Activated naive CD4-positive, alpha-beta T cell treated with anti-CD3 and anti-CD28 coated beads, Interleukin-2, amount 50 U/mL, for 16 hours (primary cell): Measurements from ENCODE around the gene KIZ.
"Not testable (repeated sequence)": the region's sequence is repeated elsewhere in the genome, so short reads cannot be mapped to it uniquely, and the experiment has no call there.

Source experiments
- DNase-seq: peaks from one replicate; pipeline ENCODE4 v3.0.0-alpha.2; 2020

The KIZ gene

GRCh38 chr20:21234324-21234723 is 108.4 kb downstream of the KIZ start:
- DNase-seq = no peak

DNA sequence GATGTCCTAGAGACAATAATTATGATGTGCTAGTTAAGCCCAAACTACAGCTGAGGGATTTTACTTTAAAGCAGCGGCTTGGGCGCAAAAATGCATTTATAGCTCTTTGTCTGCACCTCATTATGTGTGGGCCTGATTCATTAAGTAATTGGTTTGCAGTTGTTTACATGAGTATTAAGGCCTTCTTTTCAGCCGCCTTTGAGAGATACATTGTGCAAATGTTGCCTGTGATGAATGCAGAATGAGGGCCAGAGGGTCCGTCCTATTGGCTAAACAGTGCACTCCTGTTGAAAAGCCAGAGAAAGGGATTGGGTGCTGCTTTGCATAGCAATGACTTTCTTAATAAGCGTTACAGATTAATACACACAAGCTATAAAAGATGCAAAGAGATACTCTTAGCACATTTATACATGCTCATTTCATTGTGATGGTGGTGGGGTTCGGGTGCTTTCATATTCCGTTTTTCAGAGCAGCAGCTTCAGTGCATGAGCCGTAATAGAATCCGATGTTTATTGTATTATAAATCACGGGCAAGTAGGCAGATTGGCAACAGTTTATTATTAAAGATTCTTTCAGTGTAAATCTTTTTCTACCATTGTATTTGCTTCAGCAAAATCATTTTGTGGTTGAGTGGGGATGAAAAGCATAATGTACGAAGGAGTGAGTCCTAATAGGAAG is 109.1 kb downstream of the KIZ start:
- DNase-seq = no peak

DNA sequence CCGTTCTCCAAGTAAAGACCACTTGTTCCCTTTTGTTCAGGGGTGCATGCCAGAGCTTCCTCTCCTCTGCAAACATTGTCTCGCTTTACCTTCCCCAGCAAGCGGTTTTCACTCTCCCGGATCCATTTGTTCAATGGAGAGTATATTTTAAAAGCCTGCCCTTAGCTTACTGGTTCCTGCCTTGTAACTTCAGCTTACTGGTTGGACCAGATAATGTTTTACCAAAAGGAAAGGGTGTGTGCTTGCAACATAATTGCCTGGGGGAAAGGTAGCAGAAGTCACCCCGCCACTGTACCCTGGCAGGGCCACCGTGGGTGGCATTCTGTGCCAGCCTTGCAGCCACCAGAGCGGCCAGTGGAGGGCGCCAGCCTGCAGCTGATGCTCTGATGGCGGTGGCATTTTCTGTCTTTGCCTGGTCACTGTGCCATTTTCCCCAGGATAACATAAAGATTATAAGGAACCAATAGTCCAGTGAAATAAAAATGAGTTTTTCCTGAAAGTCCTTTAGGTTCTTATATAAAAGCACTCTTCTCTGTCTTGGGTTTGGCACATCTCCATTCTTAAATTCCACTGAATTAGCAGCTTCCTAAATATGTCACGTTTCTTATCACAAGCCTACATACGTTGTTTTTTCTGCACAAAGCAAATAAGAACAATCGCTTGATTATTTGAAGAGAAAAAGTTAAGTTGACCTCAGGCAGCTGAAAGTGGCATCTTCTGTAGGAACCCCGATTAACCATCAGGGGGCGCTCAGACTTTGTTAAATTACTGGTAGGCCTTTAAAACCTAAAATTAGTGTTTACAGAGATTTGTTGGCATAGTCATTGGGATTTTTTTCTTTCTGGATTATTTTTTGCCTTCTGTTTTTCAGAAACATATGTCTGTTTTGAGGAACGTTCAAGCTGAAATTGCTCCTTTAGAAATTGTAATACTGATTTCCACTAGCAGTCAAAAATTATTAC is 109.9 kb downstream of the KIZ start:
- DNase-seq = peak; percentile 60

DNA sequence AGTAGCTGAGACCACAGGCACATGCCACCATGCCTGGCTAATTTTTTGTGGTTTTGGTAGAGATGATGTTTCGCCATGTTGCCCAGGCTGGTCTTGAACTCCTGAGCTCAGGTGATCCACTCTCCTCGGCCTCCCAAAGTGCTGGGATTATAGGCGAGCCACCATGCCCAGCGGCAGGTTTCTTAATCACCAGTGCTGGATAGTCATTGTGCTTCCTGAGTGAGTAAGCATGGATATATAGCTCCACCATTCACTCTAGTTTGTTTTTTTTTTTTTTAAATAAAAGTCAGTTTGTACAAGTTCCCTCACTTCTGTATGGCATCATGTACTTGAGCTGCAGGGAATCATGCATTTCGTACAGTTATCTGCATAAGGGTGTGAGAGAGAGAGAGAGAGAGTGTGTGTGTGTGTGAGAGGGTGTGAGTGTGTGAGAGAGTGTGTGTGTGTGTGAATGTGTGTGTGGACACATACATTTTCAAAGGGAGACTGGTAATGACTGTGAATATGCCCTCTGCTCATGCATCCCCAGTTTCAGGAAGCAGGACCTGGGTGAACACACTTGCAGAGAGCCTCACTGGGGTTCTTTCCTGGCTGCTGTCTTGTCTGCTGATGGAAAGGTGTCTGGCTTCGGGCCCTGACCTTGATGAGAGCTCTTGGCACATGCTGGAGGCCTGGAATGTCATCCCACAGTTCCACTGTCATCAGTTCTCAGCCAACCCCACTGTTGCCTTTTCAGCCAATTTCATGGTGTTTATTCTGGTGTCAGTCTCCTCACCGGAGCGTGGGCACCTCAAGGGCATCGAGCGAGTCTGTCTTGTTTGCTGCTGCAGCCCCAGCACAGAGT is 112.3 kb downstream of the KIZ start:
- no peak for DNase-seq

DNA sequence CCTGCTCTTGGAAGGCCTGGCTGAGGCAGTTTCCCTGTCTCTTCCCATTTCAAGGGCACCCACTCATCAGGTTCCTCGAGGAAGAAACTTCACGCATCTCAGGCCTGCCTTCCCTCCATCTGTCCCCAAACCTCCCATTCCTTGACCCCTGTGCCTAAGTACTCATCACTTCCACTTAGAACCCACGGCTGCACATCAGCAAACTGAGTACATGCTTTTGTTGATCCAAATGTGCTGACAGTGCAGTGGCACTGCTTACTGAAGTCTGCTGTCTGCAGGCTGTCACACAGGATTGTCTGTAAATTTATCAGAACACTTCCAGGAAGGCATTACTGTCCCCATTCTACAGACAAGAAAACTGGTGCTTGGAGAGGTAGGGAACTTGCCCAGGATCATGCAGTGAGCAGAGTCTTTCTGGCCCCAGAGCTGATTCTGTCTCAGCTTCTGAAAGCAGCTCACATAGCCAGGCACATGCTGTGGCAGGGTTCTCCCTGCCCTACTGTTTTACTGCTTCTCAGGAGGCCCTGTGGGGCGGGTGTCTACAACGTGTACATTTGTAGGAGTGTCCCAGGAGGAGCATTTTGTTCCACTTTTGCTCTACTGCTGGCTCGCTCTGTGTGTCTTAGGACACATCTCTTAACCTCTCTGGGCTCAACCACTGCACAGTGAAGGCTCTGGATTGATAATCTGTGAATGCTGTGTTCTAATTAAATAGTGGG is 113.1 kb downstream of the KIZ start:
- DNase-seq = no peak

DNA sequence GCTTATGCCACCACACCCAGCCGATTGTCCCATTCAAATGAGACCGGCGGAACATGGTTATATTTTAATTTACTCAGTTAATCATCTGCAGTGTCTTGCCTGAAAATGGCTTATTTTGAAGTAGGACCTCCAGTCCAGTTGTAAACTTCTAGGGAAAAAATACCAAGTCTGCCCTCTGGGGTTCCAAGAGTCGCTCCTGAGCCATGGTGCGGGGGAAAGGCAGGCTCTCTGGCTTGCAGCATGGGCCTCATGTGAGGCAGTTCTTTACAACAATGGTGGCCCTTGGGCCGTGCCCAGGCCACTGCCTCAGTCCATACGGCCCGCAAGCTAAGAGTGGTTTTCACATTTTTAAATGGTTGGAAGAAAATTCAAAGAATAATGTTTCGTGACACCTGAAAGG is 114.5 kb downstream of the KIZ start:
- DNase-seq = no peak

- DNase-seq = no peak
These were observed 115.5 kb downstream of the KIZ start for GRCh38 chr20:21241406-21241805.

- no peak for DNase-seq
These were observed 117.9 kb downstream of the KIZ start for GRCh38 chr20:21243811-21244210.

- no peak for DNase-seq
These were observed 118.9 kb downstream of the KIZ start for GRCh38 chr20:21244808-21245207.

GRCh38 chr20:21246161-21246560 is 120.3 kb downstream of the KIZ start:
- DNase-seq = no peak

DNA sequence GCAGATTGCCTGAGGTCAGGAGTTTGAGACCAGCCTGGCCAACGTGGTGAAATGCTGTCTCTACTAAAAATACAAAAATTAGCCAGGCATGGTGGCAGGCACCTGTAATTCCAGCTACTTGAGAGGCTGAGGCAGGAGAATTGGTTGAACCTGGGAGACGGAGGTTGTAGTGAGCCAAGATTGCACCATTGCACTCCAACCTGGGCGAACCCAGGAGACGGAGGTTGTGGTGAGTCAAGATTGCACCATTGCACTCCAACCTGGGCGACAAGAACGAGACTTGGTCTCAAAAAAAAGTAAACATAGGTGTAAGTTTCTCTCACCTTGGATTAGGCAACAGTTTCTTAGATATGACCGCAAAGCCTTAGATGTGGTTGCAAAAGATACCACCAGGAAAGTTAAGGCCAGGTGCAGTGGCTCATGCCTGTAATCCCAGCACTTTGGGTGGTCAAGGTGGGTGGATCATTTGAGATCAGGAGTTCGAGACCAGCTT is 121.8 kb downstream of the KIZ start:
- not testable (repeated sequence) for DNase-seq

- DNase-seq = no peak
These were observed 125.4 kb downstream of the KIZ start for GRCh38 chr20:21251278-21251677.

GRCh38 chr20:21257192-21257591 is 131.3 kb downstream of the KIZ start:
- DNase-seq = no peak

DNA sequence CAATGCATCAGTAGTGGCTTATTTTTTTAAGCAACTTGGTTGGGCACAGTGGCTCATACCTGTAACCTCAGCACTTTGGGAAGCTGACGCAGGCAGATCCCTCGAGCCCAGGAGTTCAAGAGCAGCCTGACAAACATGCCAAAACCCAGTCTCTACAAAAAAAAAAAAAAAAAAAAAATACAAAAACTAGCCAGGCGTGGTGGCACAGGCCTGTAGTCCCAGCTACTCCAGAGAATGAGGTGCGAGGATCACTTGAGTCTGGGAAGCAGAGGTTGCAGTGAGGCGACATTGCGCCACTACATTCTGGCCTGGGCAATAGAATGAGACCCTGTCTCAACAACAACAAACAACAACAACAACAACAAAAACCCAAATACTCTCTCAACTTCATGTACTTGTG is 132.5 kb downstream of the KIZ start:
- no peak for DNase-seq

GRCh38 chr20:21259346-21259745 is 133.5 kb downstream of the KIZ start:
- no peak for DNase-seq

DNA sequence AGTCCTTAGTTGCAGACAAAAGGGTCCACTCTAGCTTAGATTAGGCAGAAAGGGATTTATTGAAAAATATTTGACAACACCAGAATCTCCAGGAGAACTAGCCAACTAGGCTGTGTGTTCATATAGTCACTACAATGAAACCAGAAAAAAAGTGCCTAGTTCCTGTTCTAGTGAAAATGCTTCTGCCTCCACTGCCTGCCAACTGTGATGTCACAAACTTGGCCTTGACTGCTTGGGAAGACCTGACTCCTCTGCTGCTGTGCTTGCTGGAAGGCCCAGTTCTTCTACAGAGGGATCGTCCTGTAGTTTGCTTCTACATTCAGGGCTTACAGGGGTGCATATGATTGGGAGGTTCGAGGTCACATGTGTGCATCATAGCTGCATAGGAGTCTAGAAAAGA is 136.9 kb downstream of the KIZ start:
- DNase-seq = no peak

GRCh38 chr20:21265261-21266190 is 139.6 kb downstream of the KIZ start:
- DNase-seq = no peak

- no peak for DNase-seq
These were observed 140.3 kb downstream of the KIZ start for GRCh38 chr20:21266191-21266536.

- no peak for DNase-seq
These were observed 143.9 kb downstream of the KIZ start for GRCh38 chr20:21269772-21270171.

- no peak for DNase-seq
These were observed 144.9 kb downstream of the KIZ start for GRCh38 chr20:21270806-21271205.

DNA sequence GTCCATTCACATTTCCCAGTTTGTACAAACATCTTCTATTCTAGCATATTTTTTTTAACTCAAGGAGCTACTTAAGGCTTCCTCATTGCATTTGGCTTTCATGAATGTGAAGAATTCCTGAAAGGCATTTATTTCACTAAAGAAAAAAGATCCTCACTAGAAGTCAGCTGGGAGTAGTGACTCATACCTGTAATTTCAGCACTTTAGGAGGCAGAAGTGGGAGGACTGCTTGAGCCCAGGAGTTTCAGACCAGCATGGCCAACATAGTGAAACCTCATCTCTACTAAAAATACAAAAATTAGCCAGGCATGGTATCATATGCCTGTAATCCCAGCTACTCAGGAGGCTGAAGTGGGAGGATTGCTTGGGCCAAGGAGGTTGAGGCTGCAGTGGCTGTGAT is 146.4 kb downstream of the KIZ start:
- no peak for DNase-seq
